IMR-90 (cell line): Measurements from ENCODE around the gene ANKRD55. TPM values are rescaled to one million over a fixed set of nuclear protein-coding genes. Genes with fewer than 3 reads are reported as not detected.

Experiments used
- ATAC-seq: fragments of 200-7000 bp; cut with Tn5 transposase; 2 replicates; pipeline ENCODE4 v1.9.1; 2020; ENCODE audit warnings: low read depth, mild to moderate bottlenecking, moderate library complexity
- BruUV-seq: library from RNA; stranded (reverse); fragments of 400-500 nt; replicated peaks from 2 replicates; lab custom pipeline; 2021; lab: Mats Ljungman, UMichigan
- CTCF ChIA-PET: fragments of 300-600 bp; formaldehyde crosslinking; extraction: SDS; loops from one replicate; lab custom pipeline; 2021; ENCODE audit warnings: antibody characterized with exemption; lab: Yijun Ruan, JAX
- POLR2A ChIA-PET: fragments of 300-600 bp; sonication (Branson Sonifier 250); formaldehyde crosslinking; loops from one replicate; lab custom pipeline; 2022; ENCODE audit warnings: antibody characterized with exemption; ENCODE audit not compliant: unreplicated experiment; lab: Charles Lee
- DNase-seq: peaks from one replicate; pipeline ENCODE4 v3.0.0; 2013
- H2AFZ ChIP-seq: replicated peaks from 2 replicates; pipeline ENCODE3; 2013; ENCODE audit warnings: low read length, mild to moderate bottlenecking; ENCODE audit not compliant: poor library complexity
- H2AK5ac ChIP-seq: 2 replicates; pipeline ENCODE4 v1.6.1; 2013; ENCODE audit warnings: low read depth, low read length, inconsistent platforms
- H2AK9ac ChIP-seq: replicated peaks from 2 replicates; pipeline ENCODE3; 2013; ENCODE audit warnings: mild to moderate bottlenecking, low read depth, low read length, moderate library complexity; ENCODE audit not compliant: poor library complexity
- H2BK120ac ChIP-seq: 2 replicates; pipeline ENCODE4 v1.6.1; 2013; ENCODE audit warnings: low read depth, low read length, inconsistent platforms
- H2BK15ac ChIP-seq: 3 replicates; pipeline ENCODE4 v1.6.1; 2013; ENCODE audit warnings: low read depth, low read length, inconsistent platforms
- H2BK20ac ChIP-seq: 2 replicates; pipeline ENCODE4 v1.6.1; 2013; ENCODE audit warnings: low read depth, mild to moderate bottlenecking, inconsistent platforms, low read length, moderate library complexity
- H2BK5ac ChIP-seq: 2 replicates; pipeline ENCODE4 v1.6.1; 2013; ENCODE audit warnings: mild to moderate bottlenecking, low read depth, low read length, inconsistent platforms; ENCODE audit not compliant: poor library complexity, severe bottlenecking
- H3K14ac ChIP-seq: replicated peaks from 2 replicates; pipeline ENCODE4 v1.6.1; 2013; ENCODE audit warnings: low read depth, low read length, inconsistent platforms
- H3K18ac ChIP-seq: 2 replicates; pipeline ENCODE4 v1.6.1; 2013; ENCODE audit warnings: low read depth, low read length, control low read depth
- H3K23ac ChIP-seq: 2 replicates; pipeline ENCODE4 v1.6.1; 2013; ENCODE audit warnings: low read depth, low read length, inconsistent platforms
- H3K27ac ChIP-seq: 2 replicates; pipeline ENCODE4 v1.5.1; 2013; ENCODE audit warnings: mild to moderate bottlenecking, control low read depth, low read length; ENCODE audit not compliant: insufficient read depth
- H3K27me3 ChIP-seq: 2 replicates; pipeline ENCODE4 v1.6.1; 2013; ENCODE audit warnings: low read length; ENCODE audit not compliant: control insufficient read depth, insufficient read depth
- H3K36me3 ChIP-seq: 2 replicates; pipeline ENCODE4 v1.6.1; 2013; ENCODE audit warnings: low read length, mixed read lengths; ENCODE audit not compliant: control insufficient read depth, insufficient read depth
- H3K4ac ChIP-seq: 2 replicates; pipeline ENCODE4 v1.6.1; 2013; ENCODE audit warnings: low read depth, low read length, inconsistent platforms
- H3K4me1 ChIP-seq: 2 replicates; pipeline ENCODE4 v1.6.1; 2013; ENCODE audit warnings: low read length, mixed read lengths; ENCODE audit not compliant: control insufficient read depth, insufficient read depth
- H3K4me2 ChIP-seq: 2 replicates; pipeline ENCODE4 v1.6.1; 2013; ENCODE audit warnings: low read depth, mild to moderate bottlenecking, control low read depth, low read length, moderate library complexity
- H3K4me3 ChIP-seq: 2 replicates; pipeline ENCODE4 v1.5.1; 2013; ENCODE audit warnings: low read depth, mild to moderate bottlenecking, control low read depth, low read length, moderate library complexity; ENCODE audit not compliant: insufficient read depth
- H3K56ac ChIP-seq: 2 replicates; pipeline ENCODE4 v1.6.1; 2013; ENCODE audit warnings: low read length, inconsistent platforms; ENCODE audit not compliant: insufficient read depth; ENCODE audit errors: extremely low read depth
- H3K79me1 ChIP-seq, 2 experiments: 2 replicates each; pipeline ENCODE4 v1.6.1; 2013; ENCODE audit warnings: low read length in 2 of 2, inconsistent platforms in 1 of 2, low read depth in 1 of 2
- H3K9ac ChIP-seq: 2 replicates; pipeline ENCODE4 v1.6.1; 2013; ENCODE audit warnings: low read depth, low read length, control low read depth
- H3K9me1 ChIP-seq: 2 replicates; pipeline ENCODE4 v1.6.1; 2013; ENCODE audit warnings: low read length, inconsistent platforms; ENCODE audit not compliant: insufficient read depth
- H3K9me3 ChIP-seq: 2 replicates; pipeline ENCODE4 v1.6.1; 2013; ENCODE audit warnings: low read length; ENCODE audit not compliant: control insufficient read depth, insufficient read depth
- H4K20me1 ChIP-seq: 2 replicates; pipeline ENCODE4 v1.6.1; 2013; ENCODE audit warnings: low read length, inconsistent platforms; ENCODE audit not compliant: insufficient read depth
- H4K5ac ChIP-seq: 2 replicates; pipeline ENCODE4 v1.6.1; 2013; ENCODE audit warnings: mild to moderate bottlenecking, low read depth, low read length, control low read depth
- H4K8ac ChIP-seq, 2 experiments: 2 replicates each; pipeline ENCODE4 v1.6.1; 2013; ENCODE audit warnings: low read depth in 2 of 2, low read length in 2 of 2, control low read depth in 1 of 2, inconsistent platforms in 1 of 2
- H4K91ac ChIP-seq: 2 replicates; pipeline ENCODE4 v1.6.1; 2013; ENCODE audit warnings: low read depth, low read length, inconsistent platforms; ENCODE audit not compliant: insufficient read depth
- CHD1 ChIP-seq: IDR thresholded peaks from 2 replicates; pipeline ENCODE4 v1.6.1; 2012; ENCODE audit warnings: low read depth, low read length, improper control_type of control experiment
- MAFK ChIP-seq: IDR thresholded peaks from 2 replicates; pipeline ENCODE4 v1.6.1; 2012; ENCODE audit warnings: low read depth, low read length, improper control_type of control experiment
- MAZ ChIP-seq: IDR thresholded peaks from 2 replicates; pipeline ENCODE4 v1.6.1; 2012; ENCODE audit warnings: low read depth, mild to moderate bottlenecking, low read length, improper control_type of control experiment, moderate library complexity, borderline replicate concordance
- RCOR1 ChIP-seq: IDR thresholded peaks from 2 replicates; pipeline ENCODE4 v1.6.1; 2012; ENCODE audit warnings: mild to moderate bottlenecking, low read length, improper control_type of control experiment; ENCODE audit not compliant: insufficient replicate concordance
- SMC3 ChIP-seq: fragments of 150-350 bp; IDR thresholded peaks from 2 replicates; pipeline ENCODE4 v1.6.1; 2016; ENCODE audit warnings: low read depth, mild to moderate bottlenecking, antibody characterized with exemption, low read length, moderate library complexity
- WGBS, 2 experiments: methylation state at CpG; one replicate each; pipeline versions ENCODE4 v1.1.5 to v1.1.7; 2013; ENCODE audit warnings: missing lambda C conversion rate in 2 of 2; ENCODE audit not compliant: insufficient read length in 1 of 2; ENCODE audit errors: extremely low coverage in 2 of 2; 5-methylcytosine and 5-hydroxymethylcytosine counted together
- dilution Hi-C: fragments of 300-500 bp; cut with HindIII; formaldehyde crosslinking; loops from one replicate; pipeline ENCODE4 v1.14.3; 2018; ENCODE audit warnings: low sequenced_read_pairs; ENCODE audit not compliant: unreplicated experiment
- in situ Hi-C: fragments of 300-500 bp; cut with MboI; formaldehyde crosslinking; loops from 3 replicates; pipeline ENCODE4 v1.14.3; 2019; ENCODE audit warnings: low sequenced_read_pairs, inconsistent platforms, mixed read lengths
- intact Hi-C: fragments of 100-400 bp; cut with micrococcal nuclease; formaldehyde crosslinking; loops from 2 replicates; pipeline ENCODE4 v1.10.0; 2022
- polyA plus RNA-seq, 3 experiments: library from polyadenylated mRNA; depleted of rRNA; stranded (reverse); fragments of >200 nt; gene quantifications; 2 replicates each; pipeline ENCODE4 v1.2.3, GENCODE V29; 2012; ENCODE audit warnings: low replicate concordance in 1 of 3
- total RNA-seq: library from RNA; depleted of rRNA; stranded (reverse); fragments of >200 nt; gene quantifications from 2 replicates; pipeline ENCODE4 v1.2.3, GENCODE V29; 2012
- TF ChIP-seq, protein P1 (sequence below): fragments of 150-350 bp; IDR thresholded peaks from 2 replicates; pipeline ENCODE4 v1.6.1; 2016; ENCODE audit warnings: low read depth, mild to moderate bottlenecking, low read length, moderate library complexity, borderline replicate concordance

Gene ANKRD55
- total and polyA plus RNA-seq, 2 of the 4 experiments (the other 2 are of a cell fraction): not detected

DNA sequence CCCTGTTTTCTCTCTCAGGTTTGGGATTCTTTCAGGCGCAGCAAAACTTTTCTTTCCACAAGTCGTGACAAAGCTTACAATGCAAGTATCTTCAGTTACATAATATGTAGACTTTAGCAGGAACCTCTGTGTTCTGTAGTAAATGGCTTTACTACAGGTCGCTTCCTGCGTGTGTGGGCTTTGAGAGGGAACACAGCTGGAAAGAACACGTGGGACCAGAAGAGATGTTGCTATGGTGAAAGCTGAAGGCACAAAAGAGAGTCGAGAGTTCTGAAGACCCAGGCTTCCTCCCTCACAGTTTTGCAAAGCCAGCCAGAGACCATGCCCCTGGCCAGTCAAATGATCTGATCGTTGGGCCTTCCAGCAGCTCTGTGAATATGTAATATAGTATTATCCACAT is 4.0 kb downstream of the ANKRD55 start:
- in situ Hi-C loops (no loop called here), dilution Hi-C loops (no loop called here), intact Hi-C loops (no loop called here)
- H3K4me2 ChIP-seq: no peak overlapping the region
- H2AK9ac ChIP-seq: no peak overlapping the region
- no peak overlapping the region for H2AK5ac ChIP-seq
- H3K14ac ChIP-seq: no peak overlapping the region
- DNase-seq (no peak), ATAC-seq (no peak)
- no peak overlapping the region for H4K8ac ChIP-seq
- H2AFZ ChIP-seq: no peak overlapping the region
- H2BK20ac ChIP-seq: no peak overlapping the region
- no TSS peak for BruUV-seq
- no peak overlapping the region for H3K9ac ChIP-seq
- no peak overlapping the region for H3K27ac ChIP-seq
- peaks cover 8% of the 10 kb centered on the region; the same call in 1 of the 2 replicates for H3K9me1 ChIP-seq
- no peak overlapping the region for H3K4ac ChIP-seq
- H3K18ac ChIP-seq: no peak overlapping the region
- no peaks in the 10 kb centered on the region for H3K36me3 ChIP-seq
- H4K91ac ChIP-seq: no peak overlapping the region
- no peak overlapping the region for H3K4me3 ChIP-seq
- no peaks in the 10 kb centered on the region for H4K20me1 ChIP-seq
- H3K79me1 ChIP-seq: no peaks in the 10 kb centered on the region
- no peak overlapping the region for H2BK5ac ChIP-seq
- H3K23ac ChIP-seq: no peak overlapping the region
- no peaks in the 10 kb centered on the region for H3K9me3 ChIP-seq
- no peak overlapping the region for H2BK120ac ChIP-seq
- no CpG with 5 or more reads among the region's 7 CpGs for WGBS, 2 experiments
- no peaks in the 10 kb centered on the region for H3K27me3 ChIP-seq
- no peak overlapping the region for H3K56ac ChIP-seq
- TF ChIP-seq CHD1 (no peak), RCOR1 (no peak), MAZ (no peak), SMC3 (no peak), MAFK (no peak)
- TF ChIP-seq, protein P1, sequence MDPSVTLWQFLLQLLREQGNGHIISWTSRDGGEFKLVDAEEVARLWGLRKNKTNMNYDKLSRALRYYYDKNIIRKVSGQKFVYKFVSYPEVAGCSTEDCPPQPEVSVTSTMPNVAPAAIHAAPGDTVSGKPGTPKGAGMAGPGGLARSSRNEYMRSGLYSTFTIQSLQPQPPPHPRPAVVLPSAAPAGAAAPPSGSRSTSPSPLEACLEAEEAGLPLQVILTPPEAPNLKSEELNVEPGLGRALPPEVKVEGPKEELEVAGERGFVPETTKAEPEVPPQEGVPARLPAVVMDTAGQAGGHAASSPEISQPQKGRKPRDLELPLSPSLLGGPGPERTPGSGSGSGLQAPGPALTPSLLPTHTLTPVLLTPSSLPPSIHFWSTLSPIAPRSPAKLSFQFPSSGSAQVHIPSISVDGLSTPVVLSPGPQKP: no peak
- H4K5ac ChIP-seq: no peak overlapping the region
- CTCF ChIA-PET: no interaction called here
- POLR2A ChIA-PET: no interaction called here
- peaks cover 2% of the 10 kb centered on the region; the same call in 1 of the 2 replicates for H3K4me1 ChIP-seq
- H2BK15ac ChIP-seq: no peak overlapping the region
